ENCODE results near the gene SLC27A5.
"Not testable (repeated sequence)": the region's sequence is repeated elsewhere in the genome, so short reads cannot be mapped to it uniquely, and the experiment has no call there.

SLC27A5 gene

GRCh38 chr19:58497634-58498170 is 14.1 kb downstream of the SLC27A5 start:
- DNase-seq (ENCODE audit: low read depth): no peak

- DNase-seq (ENCODE audit: low read depth): no peak
Measured at GRCh38 chr19:58492265-58492664, 19.5 kb downstream of the SLC27A5 start.

- no peak for DNase-seq (ENCODE audit: low read depth)
Measured at GRCh38 chr19:58491393-58491792, 20.4 kb downstream of the SLC27A5 start.

- DNase-seq (ENCODE audit: low read depth): not testable (repeated sequence)
Measured at GRCh38 chr19:58484349-58484748, 27.4 kb downstream of the SLC27A5 start.

GRCh38 chr19:58483776-58484175 is 28.0 kb downstream of the SLC27A5 start:
- no peak for DNase-seq (ENCODE audit: low read depth)

- no peak for DNase-seq (ENCODE audit: low read depth)
Measured at GRCh38 chr19:58482372-58482771, 29.4 kb downstream of the SLC27A5 start.

GRCh38 chr19:58480831-58481230 is 31.0 kb downstream of the SLC27A5 start:
- DNase-seq (ENCODE audit: low read depth): no peak

- DNase-seq (ENCODE audit: low read depth): no peak
Measured at GRCh38 chr19:58480481-58480830, 31.3 kb downstream of the SLC27A5 start.

GRCh38 chr19:58479736-58480480 is 31.9 kb downstream of the SLC27A5 start:
- DNase-seq (ENCODE audit: low read depth): no peak

- no peak for DNase-seq (ENCODE audit: low read depth)
Measured at GRCh38 chr19:58479303-58479702, 32.5 kb downstream of the SLC27A5 start.

GRCh38 chr19:58477871-58478270 is 33.9 kb downstream of the SLC27A5 start:
- no peak for DNase-seq (ENCODE audit: low read depth)

- DNase-seq (ENCODE audit: low read depth): no peak
Measured at GRCh38 chr19:58477130-58477529, 34.7 kb downstream of the SLC27A5 start.

GRCh38 chr19:58476498-58477015 is 35.2 kb downstream of the SLC27A5 start:
- DNase-seq (ENCODE audit: low read depth): no peak

- DNase-seq (ENCODE audit: low read depth): peak; percentile 95
Measured at GRCh38 chr19:58475714-58476497, 35.9 kb downstream of the SLC27A5 start, which contains the start of gene ZNF446. Gene ZNF446 (plus strand): TSS chr19:58476352. CDS start chr19:58477219, 867 bp downstream.

- DNase-seq (ENCODE audit: low read depth): no peak
Measured at GRCh38 chr19:58474997-58475713, 36.6 kb downstream of the SLC27A5 start.

- DNase-seq (ENCODE audit: low read depth): no peak
Measured at GRCh38 chr19:58474291-58474996, 37.3 kb downstream of the SLC27A5 start.

- DNase-seq (ENCODE audit: low read depth): no peak
Measured at GRCh38 chr19:58473775-58474174, 38.0 kb downstream of the SLC27A5 start.

GRCh38 chr19:58471736-58472135 is 40.1 kb downstream of the SLC27A5 start:
- no peak for DNase-seq (ENCODE audit: low read depth)

GRCh38 chr19:58470837-58471543 is 40.8 kb downstream of the SLC27A5 start:
- not testable (repeated sequence) for DNase-seq (ENCODE audit: low read depth)

- no peak for DNase-seq (ENCODE audit: low read depth)
Measured at GRCh38 chr19:58469241-58470013, 42.4 kb downstream of the SLC27A5 start.
